ENCODE data around the gene LMX1B.

DNA sequence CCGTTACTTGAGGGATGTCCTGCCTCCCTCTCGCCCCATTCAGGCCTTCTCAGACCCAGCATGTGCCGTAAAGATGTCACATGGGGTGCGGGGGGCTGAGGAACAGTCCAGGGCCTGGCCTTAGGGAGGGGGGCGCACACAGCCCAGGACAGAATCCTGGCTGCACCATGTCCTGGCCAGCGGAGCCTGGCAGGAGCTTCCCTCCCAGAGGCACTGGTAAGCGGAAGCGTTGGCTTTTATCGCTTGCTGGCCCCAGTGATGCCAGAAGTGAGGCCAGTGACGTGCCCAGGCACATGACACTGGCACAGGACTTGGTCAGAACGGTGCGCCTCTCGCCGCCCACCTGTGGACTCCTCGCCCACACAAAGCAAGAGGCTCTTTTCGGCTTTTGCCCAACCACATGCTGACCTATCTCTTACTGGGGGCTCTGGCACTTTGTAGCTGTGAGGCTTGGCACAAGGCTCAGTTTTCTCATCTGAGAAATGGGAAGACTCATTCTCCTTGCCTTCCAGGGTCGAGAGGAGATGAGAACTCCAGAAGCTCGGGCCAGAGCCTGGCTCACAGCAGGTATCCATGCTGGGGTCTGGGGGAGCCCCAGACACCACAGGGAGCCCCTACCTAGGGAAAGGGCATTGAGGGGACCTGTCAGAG is 59.0 kb downstream of the LMX1B start:
- TF ChIP-seq ARNTL (CRISPR knock-in tag; IDR thresholded peaks at IDR 0.05; ENCODE audit: borderline replicate concordance, low read depth) (no peak), PPARA (CRISPR knock-in tag; IDR thresholded peaks at IDR 0.05; ENCODE audit: borderline replicate concordance) (no peak), ZFP30 (CRISPR knock-in tag; IDR thresholded peaks at IDR 0.05) (no peak)
- TF ChIP-seq, protein P1, sequence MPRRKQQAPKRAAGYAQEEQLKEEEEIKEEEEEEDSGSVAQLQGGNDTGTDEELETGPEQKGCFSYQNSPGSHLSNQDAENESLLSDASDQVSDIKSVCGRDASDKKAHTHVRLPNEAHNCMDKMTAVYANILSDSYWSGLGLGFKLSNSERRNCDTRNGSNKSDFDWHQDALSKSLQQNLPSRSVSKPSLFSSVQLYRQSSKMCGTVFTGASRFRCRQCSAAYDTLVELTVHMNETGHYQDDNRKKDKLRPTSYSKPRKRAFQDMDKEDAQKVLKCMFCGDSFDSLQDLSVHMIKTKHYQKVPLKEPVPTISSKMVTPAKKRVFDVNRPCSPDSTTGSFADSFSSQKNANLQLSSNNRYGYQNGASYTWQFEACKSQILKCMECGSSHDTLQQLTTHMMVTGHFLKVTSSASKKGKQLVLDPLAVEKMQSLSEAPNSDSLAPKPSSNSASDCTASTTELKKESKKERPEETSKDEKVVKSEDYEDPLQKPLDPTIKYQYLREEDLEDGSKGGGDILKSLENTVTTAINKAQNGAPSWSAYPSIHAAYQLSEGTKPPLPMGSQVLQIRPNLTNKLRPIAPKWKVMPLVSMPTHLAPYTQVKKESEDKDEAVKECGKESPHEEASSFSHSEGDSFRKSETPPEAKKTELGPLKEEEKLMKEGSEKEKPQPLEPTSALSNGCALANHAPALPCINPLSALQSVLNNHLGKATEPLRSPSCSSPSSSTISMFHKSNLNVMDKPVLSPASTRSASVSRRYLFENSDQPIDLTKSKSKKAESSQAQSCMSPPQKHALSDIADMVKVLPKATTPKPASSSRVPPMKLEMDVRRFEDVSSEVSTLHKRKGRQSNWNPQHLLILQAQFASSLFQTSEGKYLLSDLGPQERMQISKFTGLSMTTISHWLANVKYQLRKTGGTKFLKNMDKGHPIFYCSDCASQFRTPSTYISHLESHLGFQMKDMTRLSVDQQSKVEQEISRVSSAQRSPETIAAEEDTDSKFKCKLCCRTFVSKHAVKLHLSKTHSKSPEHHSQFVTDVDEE (CRISPR knock-in tag; IDR thresholded peaks at IDR 0.05): no peak

All from SK-N-SH treated with all-trans-retinoic acid at 6 μM for 48 hours (cell line).